Measurements from ENCODE around the gene RAD50.
"Not testable (repeated sequence)": the region's sequence is repeated elsewhere in the genome, so short reads cannot be mapped to it uniquely, and the experiment has no call there.

Gene RAD50

GRCh38 chr5:132556763-132557477 is at the start of gene RAD50:
Gene RAD50 (plus strand): TSS chr5:132556977. CDS start chr5:132557325, 348 bp downstream.
- no peaks in the 10 kb centered on the region for H3K27me3 Mint-ChIP-seq
- peaks cover 9 to 24% of the 10 kb centered on the region in 2 donors for H3K4me1 Mint-ChIP-seq
- H3K27ac Mint-ChIP-seq = peak within 1 kb of the TSS; percentile 98
- peaks cover 0 to 12% of the 10 kb centered on the region in 2 donors for H3K36me3 Mint-ChIP-seq
- peak; percentile 99 for ATAC-seq (replicated peaks)
- peaks cover 0 to 5% of the 10 kb centered on the region in 2 donors for H3K9me3 Mint-ChIP-seq
- DNase-seq = peak; percentile 92
- peak within 1 kb of the TSS; percentile 97 to 98 for H3K4me3 Mint-ChIP-seq

DNA sequence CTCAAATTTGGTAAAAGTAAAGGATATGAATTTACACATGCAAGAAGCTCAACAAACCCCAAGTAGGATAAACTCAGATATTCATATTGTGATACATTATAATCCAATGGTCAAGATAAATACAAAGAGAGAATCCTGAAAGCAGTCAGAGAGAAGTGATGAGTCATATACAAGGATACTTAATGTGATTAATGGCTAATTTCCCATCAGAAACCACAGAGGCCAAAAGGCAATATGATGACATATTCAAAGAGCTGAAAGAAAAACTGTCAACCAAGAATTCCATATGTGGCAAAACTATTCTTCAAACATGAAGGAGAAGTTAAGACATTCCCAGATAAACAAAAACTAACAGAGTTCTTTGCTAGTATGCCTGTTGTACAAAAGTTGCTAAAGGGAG is 46.7 kb upstream of the RAD50 start:
- peaks cover 0 to 1% of the 10 kb centered on the region in 2 donors for H3K9me3 Mint-ChIP-seq
- H3K36me3 Mint-ChIP-seq = no peaks in the 10 kb centered on the region
- ATAC-seq (replicated peaks) (no peak), DNase-seq (no peak)
- H3K4me3 Mint-ChIP-seq = no peak overlapping the region
- peaks cover 0 to 6% of the 10 kb centered on the region in 2 donors for H3K27me3 Mint-ChIP-seq
- no peak overlapping the region for H3K27ac Mint-ChIP-seq
- peaks cover 0 to 10% of the 10 kb centered on the region in 2 donors for H3K4me1 Mint-ChIP-seq

DNA sequence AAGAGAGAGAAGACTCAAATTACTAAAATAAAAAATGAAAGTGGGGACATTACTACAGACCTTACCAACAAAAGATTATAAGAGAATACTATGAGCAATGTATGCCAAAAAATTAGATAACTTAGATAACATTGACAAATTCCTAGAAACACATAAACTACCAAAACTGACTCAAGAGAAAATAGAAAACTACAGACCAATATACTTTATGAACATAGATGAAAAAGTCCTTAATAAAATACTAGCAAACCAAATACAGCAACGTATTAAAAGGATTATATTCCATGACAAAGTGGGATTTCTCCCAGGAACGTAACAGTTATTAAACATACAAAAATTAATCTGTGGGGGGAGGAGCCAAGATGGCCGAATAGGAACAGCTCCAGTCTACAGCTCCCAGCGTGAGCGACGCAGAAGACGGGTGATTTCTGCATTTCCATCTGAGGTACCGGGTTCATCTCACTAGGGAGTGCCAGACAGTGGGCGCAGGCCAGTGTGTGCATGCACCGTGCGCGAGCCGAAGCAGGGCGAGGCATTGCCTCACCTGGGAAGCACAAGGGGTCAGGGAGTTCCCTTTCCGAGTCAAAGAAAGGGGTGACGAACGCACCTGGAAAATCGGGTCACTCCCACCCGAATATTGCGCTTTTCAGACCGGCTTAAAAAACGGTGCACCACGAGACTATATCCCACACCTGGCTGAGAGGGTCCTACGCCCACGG is 43.0 kb upstream of the RAD50 start:
- not testable (repeated sequence) for H3K4me3 Mint-ChIP-seq; DNase-seq; H3K4me1 Mint-ChIP-seq; H3K9me3 Mint-ChIP-seq; H3K36me3 Mint-ChIP-seq; ATAC-seq (replicated peaks); H3K27me3 Mint-ChIP-seq
- H3K27ac Mint-ChIP-seq = peak overlapping the region; percentile 37

DNA sequence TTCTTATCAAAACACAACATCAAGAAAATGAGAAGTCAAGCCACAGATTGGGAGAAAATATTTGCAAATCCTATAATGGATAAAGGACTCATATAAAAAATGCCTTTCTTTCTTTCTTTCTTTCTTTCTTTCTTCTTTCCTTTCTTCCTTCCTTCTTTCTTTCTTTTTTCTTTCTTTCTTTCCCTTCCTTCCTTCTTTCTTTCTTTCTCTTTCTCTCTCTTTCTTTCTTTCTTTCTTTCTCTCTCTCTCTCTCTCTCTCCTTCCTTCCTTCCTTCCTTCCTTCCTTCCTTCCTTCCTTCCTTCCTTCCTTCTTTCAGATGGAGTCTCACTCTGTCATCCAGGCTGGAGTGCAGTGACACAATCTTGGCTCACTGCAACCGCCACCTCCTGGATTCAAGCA is 34.7 kb upstream of the RAD50 start:
- H3K9me3 Mint-ChIP-seq; DNase-seq; H3K27me3 Mint-ChIP-seq; H3K4me3 Mint-ChIP-seq; H3K27ac Mint-ChIP-seq; ATAC-seq (replicated peaks); H3K36me3 Mint-ChIP-seq: not testable (repeated sequence)
- H3K4me1 Mint-ChIP-seq = peaks cover 31 to 45% of the 10 kb centered on the region in 2 donors

GRCh38 chr5:132524877-132525276 is 31.9 kb upstream of the RAD50 start:
- peak overlapping the region; percentile 72 for H3K27ac Mint-ChIP-seq
- H3K36me3 Mint-ChIP-seq; ATAC-seq (replicated peaks); DNase-seq; H3K9me3 Mint-ChIP-seq; H3K27me3 Mint-ChIP-seq: not testable (repeated sequence)
- peaks cover 48 to 68% of the 10 kb centered on the region in 2 donors for H3K4me1 Mint-ChIP-seq
- H3K4me3 Mint-ChIP-seq = peak overlapping the region; percentile 8 to 12

GRCh38 chr5:132525299-132525724 is 31.5 kb upstream of the RAD50 start:
- H3K4me3 Mint-ChIP-seq = peak overlapping the region; percentile 44 to 55
- H3K27me3 Mint-ChIP-seq = no peaks in the 10 kb centered on the region
- H3K4me1 Mint-ChIP-seq = peaks cover 48 to 65% of the 10 kb centered on the region in 2 donors

DNA sequence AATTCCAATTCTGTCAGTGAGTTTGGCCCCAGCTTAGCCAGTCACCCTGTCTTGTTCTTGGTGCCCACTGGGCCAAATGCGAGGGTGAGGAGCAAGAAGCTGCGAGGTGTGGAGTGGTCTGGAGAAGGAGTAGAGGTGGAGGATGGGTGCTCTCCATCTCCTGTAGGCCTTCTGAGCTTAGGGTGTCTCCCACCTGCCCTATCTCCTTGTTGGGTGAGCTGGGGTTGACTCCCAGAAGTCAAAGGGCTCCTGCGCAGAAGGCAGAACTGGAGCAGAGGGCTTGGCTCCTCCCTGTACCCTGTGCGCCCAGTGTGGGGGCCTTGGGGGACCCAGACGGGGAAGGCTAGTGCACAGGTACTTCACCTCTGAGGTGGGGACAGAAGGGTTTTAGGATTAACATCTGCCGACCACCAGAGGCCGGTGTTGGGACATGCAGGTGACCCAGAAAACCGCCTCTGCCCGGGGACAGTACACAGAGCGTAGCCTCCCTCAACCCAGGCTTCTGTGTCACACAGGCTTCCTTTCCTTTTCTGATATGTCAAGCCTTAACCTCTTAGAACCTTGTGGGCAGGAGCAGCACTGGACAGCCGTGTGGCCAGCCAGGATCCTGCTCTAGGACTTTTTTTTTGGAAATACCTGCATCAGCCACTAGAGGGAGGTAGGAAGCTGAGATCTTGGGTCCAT is 30.3 kb upstream of the RAD50 start:
- Mint-ChIP-seq H3K27me3 (no peaks in the 10 kb centered on the region), H3K4me3 (peak overlapping the region; percentile 15 to 18), H3K27ac (no peak overlapping the region), H3K9me3 (peaks cover 0 to 3% of the 10 kb centered on the region in 2 donors), H3K36me3 (peaks cover 2 to 4% of the 10 kb centered on the region in 2 donors), H3K4me1 (peaks cover 45 to 56% of the 10 kb centered on the region in 2 donors)
- ATAC-seq (replicated peaks) = peak; percentile 44 to 53
- peak; percentile 27 for DNase-seq

More at GRCh38 chr5:132525299-132525724, 31.5 kb upstream of the RAD50 start:
- ATAC-seq (replicated peaks) (peak; percentile 86 to 88), DNase-seq (peak; percentile 35)
- peak overlapping the region; percentile 72 for H3K27ac Mint-ChIP-seq
- H3K9me3 Mint-ChIP-seq = peaks cover 0 to 3% of the 10 kb centered on the region in 2 donors
- peaks cover 2 to 4% of the 10 kb centered on the region in 2 donors for H3K36me3 Mint-ChIP-seq

- H3K9me3 Mint-ChIP-seq = peaks cover 0 to 3% of the 10 kb centered on the region in 2 donors
- no peak overlapping the region for H3K27ac Mint-ChIP-seq
- H3K27me3 Mint-ChIP-seq = no peaks in the 10 kb centered on the region
- H3K4me1 Mint-ChIP-seq = peaks cover 47 to 62% of the 10 kb centered on the region in 2 donors
- peak in 1 of 2 donors; percentile 8 for ATAC-seq (replicated peaks)
- H3K4me3 Mint-ChIP-seq = peak overlapping the region; percentile 15 to 18
- no peak for DNase-seq
- H3K36me3 Mint-ChIP-seq = peaks cover 2 to 4% of the 10 kb centered on the region in 2 donors
Observed at GRCh38 chr5:132526974-132527564, 29.7 kb upstream of the RAD50 start.

DNA sequence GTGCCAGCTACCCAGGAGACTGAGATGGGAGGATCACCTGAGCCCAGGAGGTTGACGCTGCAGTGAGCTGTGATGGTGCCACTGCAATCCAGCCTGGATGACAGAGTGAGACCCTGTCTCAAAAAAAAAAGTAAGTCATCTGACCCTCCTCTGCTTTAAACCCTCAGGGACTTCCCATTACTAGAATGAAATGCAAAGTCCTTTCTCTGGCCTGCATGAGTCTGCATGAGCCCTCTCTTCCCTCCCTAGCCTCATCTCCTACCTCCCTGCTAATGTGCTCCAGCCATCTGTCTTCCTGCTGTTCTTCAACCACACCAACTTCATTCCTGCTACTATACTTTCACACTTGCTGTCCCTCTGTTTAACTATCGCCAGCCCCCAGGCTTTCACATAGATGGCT is 28.8 kb upstream of the RAD50 start:
- H3K36me3 Mint-ChIP-seq = peaks cover 2 to 4% of the 10 kb centered on the region in 2 donors
- DNase-seq (no peak), ATAC-seq (replicated peaks) (no peak)
- H3K9me3 Mint-ChIP-seq = peaks cover 0 to 3% of the 10 kb centered on the region in 2 donors
- no peak overlapping the region for H3K4me3 Mint-ChIP-seq
- no peaks in the 10 kb centered on the region for H3K27me3 Mint-ChIP-seq
- peaks cover 45 to 64% of the 10 kb centered on the region in 2 donors for H3K4me1 Mint-ChIP-seq
- no peak overlapping the region for H3K27ac Mint-ChIP-seq

- no peak for DNase-seq
- Mint-ChIP-seq H3K4me1 (peaks cover 44 to 61% of the 10 kb centered on the region in 2 donors), H3K9me3 (peaks cover 0 to 3% of the 10 kb centered on the region in 2 donors), H3K27ac (peak overlapping the region; percentile 31), H3K36me3 (peaks cover 2 to 4% of the 10 kb centered on the region in 2 donors), H3K27me3 (no peaks in the 10 kb centered on the region), H3K4me3 (no peak overlapping the region)
- ATAC-seq (replicated peaks) = peak; percentile 39 to 49
Observed at GRCh38 chr5:132528866-132529634, 27.7 kb upstream of the RAD50 start.

- Mint-ChIP-seq H3K27ac (no peak overlapping the region), H3K4me1 (peaks cover 29 to 42% of the 10 kb centered on the region in 2 donors), H3K4me3 (no peak overlapping the region), H3K36me3 (no peaks in the 10 kb centered on the region), H3K27me3 (peaks cover 1 to 4% of the 10 kb centered on the region in 2 donors), H3K9me3 (no peaks in the 10 kb centered on the region)
- DNase-seq = no peak
- ATAC-seq (replicated peaks) = no peak
Observed at GRCh38 chr5:132530946-132531345, 25.8 kb upstream of the RAD50 start.

- no peaks in the 10 kb centered on the region for H3K36me3 Mint-ChIP-seq
- H3K4me3 Mint-ChIP-seq = no peak overlapping the region
- ATAC-seq (replicated peaks) (no peak), DNase-seq (no peak)
- no peaks in the 10 kb centered on the region for H3K9me3 Mint-ChIP-seq
- no peak overlapping the region for H3K27ac Mint-ChIP-seq
- H3K27me3 Mint-ChIP-seq = peaks cover under 1 to 10% of the 10 kb centered on the region in 2 donors
- peaks cover 2 to 6% of the 10 kb centered on the region in 2 donors for H3K4me1 Mint-ChIP-seq
Observed at GRCh38 chr5:132539716-132540115, 17.1 kb upstream of the RAD50 start.

GRCh38 chr5:132540149-132540548 is 16.6 kb upstream of the RAD50 start:
- Mint-ChIP-seq H3K4me1 (peaks cover 2 to 6% of the 10 kb centered on the region in 2 donors), H3K27ac (no peak overlapping the region), H3K9me3 (no peaks in the 10 kb centered on the region), H3K27me3 (peaks cover 0 to 10% of the 10 kb centered on the region in 2 donors), H3K4me3 (no peak overlapping the region), H3K36me3 (no peaks in the 10 kb centered on the region)
- ATAC-seq (replicated peaks) (no peak), DNase-seq (no peak)

Measured in stimulated activated naive B cell treated with anti-CD40 and anti-IgM and Interleukin-4, amounts not matched to agents 10 μg/mL and 1 μg/mL and 100 μg/mL, for 72 hours (primary cell).